NCI-H774 (cell line): ENCODE results near the gene ATAD1.
"Not testable (repeated sequence)": the region's sequence is repeated elsewhere in the genome, so short reads cannot be mapped to it uniquely, and the experiment has no call there.

Source experiments
- DNase-seq: peaks from one replicate; lab custom pipeline; 2025; lab: John Stamatoyannopoulos, UW

ATAD1 gene

GRCh38 chr10:87801813-87802435 lies 16.1 kb downstream of the ATAD1 start:
- not testable (repeated sequence) for DNase-seq

DNA sequence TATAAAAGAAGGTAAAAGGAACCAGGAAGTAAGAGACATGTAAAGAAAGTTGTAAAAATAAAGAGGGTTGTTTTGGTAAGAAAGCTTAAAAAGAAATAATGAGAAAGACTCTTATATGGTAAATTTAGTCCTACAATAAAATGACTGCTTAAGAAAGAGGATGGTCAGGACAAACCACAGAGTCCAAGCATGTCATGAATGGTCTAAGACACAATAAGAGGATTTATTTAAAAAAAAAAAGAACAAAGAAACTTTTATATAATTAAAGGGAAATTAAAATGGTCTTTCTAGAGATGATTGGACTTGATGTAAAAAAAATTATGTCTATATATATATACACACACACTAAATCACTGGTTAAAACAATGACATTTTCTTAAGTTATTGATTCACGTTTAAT lies 18.2 kb downstream of the ATAD1 start:
- no peak for DNase-seq

DNA sequence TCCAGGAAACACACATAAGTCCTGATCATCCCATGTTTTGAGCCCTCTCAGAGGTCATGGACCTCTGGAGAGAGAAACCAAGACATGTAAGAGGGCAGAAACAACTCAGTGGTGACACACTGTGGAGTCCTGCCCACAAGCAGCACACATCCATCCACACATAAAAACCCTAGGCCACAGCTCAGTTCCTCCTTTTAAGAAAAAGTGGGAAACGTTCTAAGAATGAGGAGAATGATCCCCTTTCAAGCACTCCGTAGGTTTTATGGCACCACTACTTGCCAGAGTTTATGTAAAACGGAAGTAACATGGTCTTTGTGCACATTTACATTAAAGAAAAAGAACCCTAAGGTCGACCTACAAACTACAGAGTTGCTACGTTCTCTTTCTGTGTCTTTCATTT lies 19.9 kb downstream of the ATAD1 start:
- no peak for DNase-seq

- no peak for DNase-seq
Measured at GRCh38 chr10:87794285-87794684, 23.7 kb downstream of the ATAD1 start.

DNA sequence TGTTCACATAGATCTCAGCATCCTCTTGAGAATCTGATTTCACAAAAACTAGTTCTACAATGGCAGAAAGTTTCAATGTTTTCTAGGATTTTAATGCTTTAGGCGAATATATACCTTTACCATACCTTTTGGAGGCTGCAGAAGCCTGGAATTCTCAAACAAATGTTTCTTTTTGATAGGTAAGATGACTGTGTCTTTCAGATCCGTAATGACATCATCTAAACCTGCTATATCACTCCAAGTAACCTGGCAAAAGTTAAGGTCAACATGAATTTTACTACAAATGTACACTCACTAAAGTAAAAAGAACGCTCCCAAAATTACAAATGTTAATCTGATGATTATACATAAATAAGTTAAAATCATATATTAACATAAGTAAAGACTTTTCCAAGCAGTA lies 27.8 kb downstream of the ATAD1 start:
- DNase-seq = no peak

GRCh38 chr10:87786421-87786820 lies 31.6 kb downstream of the ATAD1 start:
- no peak for DNase-seq

DNA sequence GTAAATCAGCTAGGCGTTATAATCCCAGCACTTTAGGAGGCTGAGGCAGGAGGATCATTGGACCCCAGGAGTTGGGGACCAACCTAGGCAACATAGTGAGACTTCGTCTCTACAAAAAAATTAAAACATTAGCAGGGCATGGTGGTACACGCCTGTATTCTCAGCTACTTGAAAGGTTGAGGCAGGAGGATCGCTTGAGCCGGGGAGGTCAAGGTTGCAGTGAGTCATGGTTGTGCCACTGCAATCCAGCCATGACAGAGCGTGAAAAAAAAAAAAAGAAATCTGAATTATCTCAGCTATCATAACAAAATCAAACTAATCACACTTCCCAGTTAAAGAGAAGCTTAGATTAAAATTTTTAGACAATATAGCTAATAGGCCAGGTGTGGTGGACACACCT lies 35.3 kb downstream of the ATAD1 start:
- no peak for DNase-seq

GRCh38 chr10:87781545-87781944 lies 36.5 kb downstream of the ATAD1 start:
- no peak for DNase-seq

DNA sequence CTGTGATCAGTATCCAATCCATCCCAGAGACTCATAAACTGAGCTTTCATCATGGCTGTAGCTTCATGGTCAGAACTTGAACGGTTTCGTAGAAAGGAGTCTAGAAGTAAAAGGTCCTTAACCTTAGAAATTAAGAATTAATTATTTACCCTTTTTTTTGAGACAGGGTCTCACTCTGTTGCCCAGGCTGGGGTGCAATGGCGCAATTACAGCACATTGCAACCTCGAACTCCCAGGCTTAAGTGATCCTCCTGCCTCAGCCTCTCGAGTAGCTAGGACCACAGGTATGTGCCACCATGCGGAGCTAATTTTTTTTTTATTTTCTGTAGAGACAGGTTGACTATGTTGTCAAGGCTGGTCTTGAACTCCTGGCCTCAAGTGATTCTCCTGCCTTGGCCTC lies 41.7 kb downstream of the ATAD1 start:
- no peak for DNase-seq

- no peak for DNase-seq
Measured at GRCh38 chr10:87775766-87776165, 42.3 kb downstream of the ATAD1 start.

DNA sequence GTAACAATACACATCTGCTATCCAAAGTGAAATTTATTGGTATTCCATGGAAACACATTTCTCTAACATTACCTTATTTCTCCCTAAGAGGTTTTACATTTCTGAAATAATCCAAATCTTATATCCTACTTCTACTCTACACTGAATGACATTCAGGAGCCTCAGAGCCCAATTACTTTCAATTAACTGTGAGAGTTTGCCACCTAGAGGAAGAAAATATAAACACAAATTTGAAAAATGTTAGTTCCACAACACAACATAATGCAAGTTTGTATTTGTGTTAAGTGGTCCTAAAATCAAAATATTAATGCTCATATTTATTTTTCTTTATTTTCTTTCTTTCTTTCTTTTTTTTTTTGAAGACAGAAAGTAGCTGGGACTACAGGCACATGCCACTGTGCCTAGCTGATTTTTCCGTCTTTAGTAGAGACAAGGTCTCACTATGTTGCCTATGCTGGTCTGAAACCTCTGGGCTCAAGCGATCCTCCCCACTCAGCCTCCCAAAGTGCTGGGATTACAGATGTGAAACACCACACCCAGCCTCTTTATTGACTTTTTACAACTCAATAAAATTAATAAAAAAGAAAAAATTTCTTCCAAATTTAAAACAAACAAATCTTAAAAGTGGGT lies 46.0 kb downstream of the ATAD1 start:
- DNase-seq = peak; percentile 6

DNA sequence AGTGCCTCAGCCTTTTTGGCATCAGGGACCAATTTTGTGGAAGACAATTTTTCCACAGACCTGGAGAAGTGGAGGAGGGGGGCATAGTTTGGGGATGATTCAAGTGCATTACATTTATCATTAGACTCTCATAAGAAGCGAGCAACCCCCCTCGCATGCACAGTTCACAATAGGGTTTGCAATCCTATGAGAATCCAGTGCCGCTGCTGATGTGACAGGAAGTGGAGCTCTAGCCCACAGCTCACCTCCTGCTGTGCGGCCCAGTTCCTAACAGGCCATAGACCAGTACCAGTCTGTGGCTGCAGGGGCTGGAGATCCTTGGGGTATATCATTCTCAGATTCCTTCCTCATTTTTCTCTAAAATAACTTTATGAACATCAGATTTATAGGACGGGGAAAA lies 50.8 kb downstream of the ATAD1 start:
- no peak for DNase-seq

- no peak for DNase-seq
Measured at GRCh38 chr10:87765666-87766376, 52.2 kb downstream of the ATAD1 start.

GRCh38 chr10:87764072-87764934 lies 53.7 kb downstream of the ATAD1 start:
- DNase-seq = no peak

- no peak for DNase-seq
Measured at GRCh38 chr10:87763086-87763861, 54.8 kb downstream of the ATAD1 start.

- DNase-seq = no peak
Measured at GRCh38 chr10:87761892-87762291, 56.1 kb downstream of the ATAD1 start.

DNA sequence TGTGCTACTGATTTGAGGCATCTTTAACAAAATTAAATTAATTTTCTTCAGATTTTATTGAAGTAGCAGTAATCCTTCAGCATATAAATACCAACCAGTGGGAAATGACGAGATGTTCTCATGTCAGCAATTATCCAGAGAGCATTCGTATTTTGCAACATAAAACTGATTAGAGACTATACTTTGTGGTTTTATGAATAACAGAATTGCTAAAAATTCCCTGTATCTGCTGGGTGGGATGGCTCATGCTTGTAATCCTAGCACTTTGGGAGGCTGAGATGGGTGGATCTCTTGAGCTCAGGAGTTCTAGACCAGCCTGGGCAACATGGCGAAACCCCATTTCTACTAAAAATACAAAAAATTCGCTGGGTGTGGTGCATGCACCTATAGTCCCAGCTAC lies 56.9 kb downstream of the ATAD1 start:
- no peak for DNase-seq

GRCh38 chr10:87760195-87760905 lies 57.7 kb downstream of the ATAD1 start:
- no peak for DNase-seq

GRCh38 chr10:87759551-87759950 lies 58.5 kb downstream of the ATAD1 start:
- DNase-seq = no peak

DNA sequence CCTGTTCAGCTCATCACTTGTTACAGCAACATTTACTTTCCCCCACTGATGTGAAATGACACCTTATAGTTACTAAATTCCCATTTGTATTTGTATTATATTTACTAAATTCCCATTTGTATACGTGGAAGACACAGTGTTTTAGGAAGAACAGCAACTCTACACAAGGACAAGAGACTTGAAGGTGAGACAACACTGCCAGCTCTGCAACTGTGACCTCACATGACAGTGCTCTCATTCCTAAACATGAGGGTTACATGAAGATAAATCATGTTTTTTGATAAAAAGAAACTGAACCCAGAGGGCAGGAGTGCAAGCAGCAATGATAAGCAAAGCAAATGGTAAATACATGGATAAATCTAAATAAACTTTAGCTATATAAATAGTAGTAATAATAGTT lies 60.3 kb downstream of the ATAD1 start:
- DNase-seq = no peak
